HG03565 (cell line): ENCODE measurements around the gene TPX2.

Experiments
- ATAC-seq: cut with Tn5 transposase; IDR thresholded peaks from one replicate; pipeline ENCODE4 v1.9.1; 2021; ENCODE audit warnings: mild to moderate bottlenecking, moderate library complexity; ENCODE audit not compliant: unreplicated experiment

Gene TPX2

GRCh38 chr20:31758991-31759390 lies 19.9 kb downstream of the TPX2 start:
- no peak for ATAC-seq

- no peak for ATAC-seq
Measured at GRCh38 chr20:31759836-31760518, 20.9 kb downstream of the TPX2 start.

GRCh38 chr20:31760519-31761240 lies 21.6 kb downstream of the TPX2 start:
- no peak for ATAC-seq

- no peak for ATAC-seq
Measured at GRCh38 chr20:31764641-31765305, 25.7 kb downstream of the TPX2 start.

- ATAC-seq, result no peak
Measured at GRCh38 chr20:31767805-31768204, 28.7 kb downstream of the TPX2 start.

- no peak for ATAC-seq
Measured at GRCh38 chr20:31769681-31770080, 30.6 kb downstream of the TPX2 start.

- no peak for ATAC-seq
Measured at GRCh38 chr20:31770243-31770642, 31.2 kb downstream of the TPX2 start.

- no peak for ATAC-seq
Measured at GRCh38 chr20:31774408-31774807, 35.3 kb downstream of the TPX2 start.

- ATAC-seq, result no peak
Measured at GRCh38 chr20:31780839-31781238, 41.7 kb downstream of the TPX2 start.

GRCh38 chr20:31781945-31782344 lies 42.9 kb downstream of the TPX2 start:
- ATAC-seq, result no peak

- ATAC-seq, result no peak
Measured at GRCh38 chr20:31784354-31785044, 45.4 kb downstream of the TPX2 start.

- no peak for ATAC-seq
Measured at GRCh38 chr20:31785089-31785488, 46.0 kb downstream of the TPX2 start.

GRCh38 chr20:31788578-31788977 lies 49.5 kb downstream of the TPX2 start:
- ATAC-seq, result no peak

- no peak for ATAC-seq
Measured at GRCh38 chr20:31790401-31790800, 51.3 kb downstream of the TPX2 start.

GRCh38 chr20:31797364-31797763 lies 58.3 kb downstream of the TPX2 start:
- no peak for ATAC-seq

- ATAC-seq, result no peak
Measured at GRCh38 chr20:31801508-31801907, 62.4 kb downstream of the TPX2 start.

GRCh38 chr20:31803552-31804291 lies 64.6 kb downstream of the TPX2 start:
- no peak for ATAC-seq

- ATAC-seq, result no peak
Measured at GRCh38 chr20:31806564-31807355, 67.7 kb downstream of the TPX2 start.

GRCh38 chr20:31808481-31808880 lies 69.4 kb downstream of the TPX2 start:
- no peak for ATAC-seq

GRCh38 chr20:31809661-31810060 lies 70.6 kb downstream of the TPX2 start:
- ATAC-seq, result no peak
